Neural progenitor cell (in vitro differentiated cells): ENCODE data around the gene TIGD2. TPM values are rescaled to one million over a fixed set of nuclear protein-coding genes. Genes with fewer than 3 reads are reported as not detected.

Source experiments
- DNase-seq: peaks from one replicate; pipeline ENCODE4 v3.0.0-alpha.2; 2016; ENCODE audit warnings: low spot score
- H2AFZ ChIP-seq: fragments of 200-600 bp; sonication (generic); replicated peaks from 2 replicates; pipeline ENCODE4 v1.6.1; 2016; ENCODE audit warnings: antibody characterized with exemption
- H3F3A ChIP-seq: fragments of 200-600 bp; sonication (generic); 2 replicates; pipeline ENCODE4 v1.6.1; 2016; ENCODE audit warnings: antibody characterized with exemption, low read depth
- H3K27ac ChIP-seq: fragments of 200-600 bp; sonication (generic); 2 replicates; pipeline ENCODE4 v1.5.1; 2016; ENCODE audit warnings: mild to moderate bottlenecking
- H3K27me3 ChIP-seq: fragments of 200-600 bp; sonication (generic); 2 replicates; pipeline ENCODE4 v1.6.1; 2016; ENCODE audit warnings: mild to moderate bottlenecking, moderate library complexity
- H3K36me3 ChIP-seq: fragments of 200-600 bp; sonication (generic); 2 replicates; pipeline ENCODE4 v1.5.1; 2016
- H3K4me1 ChIP-seq: fragments of 200-600 bp; sonication (generic); 2 replicates; pipeline ENCODE4 v1.6.1; 2016; ENCODE audit warnings: mixed run types
- H3K4me2 ChIP-seq: fragments of 200-600 bp; sonication (generic); 2 replicates; pipeline ENCODE4 v1.6.1; 2016
- H3K4me3 ChIP-seq: fragments of 200-600 bp; sonication (generic); 2 replicates; pipeline ENCODE4 v1.5.1; 2016
- H3K79me2 ChIP-seq: fragments of 200-600 bp; sonication (generic); 2 replicates; pipeline ENCODE4 v1.6.1; 2016; ENCODE audit warnings: low read depth
- H3K9ac ChIP-seq: fragments of 200-600 bp; sonication (generic); 2 replicates; pipeline ENCODE4 v1.6.1; 2016
- H3K9me3 ChIP-seq: fragments of 200-600 bp; sonication (generic); 2 replicates; pipeline ENCODE4 v1.5.1; 2016; ENCODE audit warnings: low read depth
- H4K20me1 ChIP-seq: fragments of 200-600 bp; sonication (generic); 2 replicates; pipeline ENCODE4 v1.6.1; 2016; ENCODE audit warnings: low read depth
- H3K27ac Mint-ChIP-seq: 3 replicates; pipeline ENCODE4 v1.8.0; 2021; ENCODE audit warnings: mixed read lengths
- H3K27me3 Mint-ChIP-seq: 2 replicates; pipeline ENCODE4 v1.8.0; 2022; ENCODE audit warnings: low read depth, mild to moderate bottlenecking, inconsistent platforms, moderate library complexity, mixed read lengths; ENCODE audit not compliant: insufficient read depth
- H3K36me3 Mint-ChIP-seq: 3 replicates; pipeline ENCODE4 v1.8.0; 2021; ENCODE audit warnings: mixed read lengths
- H3K4me1 Mint-ChIP-seq: 3 replicates; pipeline ENCODE4 v1.8.0; 2021; ENCODE audit warnings: mixed read lengths
- H3K4me3 Mint-ChIP-seq: 3 replicates; pipeline ENCODE4 v1.8.0; 2021; ENCODE audit warnings: mild to moderate bottlenecking, moderate library complexity, mixed read lengths
- H3K9me3 Mint-ChIP-seq: 3 replicates; pipeline ENCODE4 v1.8.0; 2020; ENCODE audit warnings: mixed read lengths
- EZH2 ChIP-seq: fragments of 200-600 bp; sonication (generic); IDR thresholded peaks from 2 replicates; pipeline ENCODE4 v1.6.1; 2017; ENCODE audit warnings: antibody characterized with exemption, mild to moderate bottlenecking, moderate library complexity
- EZH2phosphoT487 ChIP-seq: fragments of 200-600 bp; sonication (generic); IDR thresholded peaks from 2 replicates; pipeline ENCODE4 v1.6.1; 2017; ENCODE audit warnings: antibody characterized with exemption
- total RNA-seq: library from RNA; depleted of rRNA; stranded (reverse); fragments of >200 nt; gene quantifications from 2 replicates; pipeline ENCODE4 v1.2.3, GENCODE V29; 2015; ENCODE audit warnings: low replicate concordance
- TF ChIP-seq, protein P1 (sequence below): fragments of 200-600 bp; sonication (generic); IDR thresholded peaks from 2 replicates; pipeline ENCODE4 v1.5.1; 2017; ENCODE audit warnings: antibody characterized with exemption, mild to moderate bottlenecking

The TIGD2 gene
- total RNA-seq, 1 donor from 2014 or later, result 28.1 TPM

GRCh38 chr4:89105726-89106125 is 5.6 kb upstream of the TIGD2 start:
- peaks cover 6% of the 10 kb centered on the region for H3K4me1 Mint-ChIP-seq
- no peaks in the 10 kb centered on the region for H3K4me1 ChIP-seq
- no peak overlapping the region for H3K4me3 ChIP-seq
- no peak overlapping the region for H3K4me2 ChIP-seq
- H3K27me3 ChIP-seq, result peaks cover 23% of the 10 kb centered on the region
- H3K4me3 Mint-ChIP-seq, result no peak overlapping the region
- H3K79me2 ChIP-seq, result no peaks in the 10 kb centered on the region
- no peak overlapping the region for H3K27ac Mint-ChIP-seq
- DNase-seq, result no peak
- H3K27ac ChIP-seq, result no peak overlapping the region
- peaks cover 8% of the 10 kb centered on the region for H3F3A ChIP-seq
- TF ChIP-seq EZH2phosphoT487 (no peak), EZH2 (no peak)
- TF ChIP-seq, protein P1, sequence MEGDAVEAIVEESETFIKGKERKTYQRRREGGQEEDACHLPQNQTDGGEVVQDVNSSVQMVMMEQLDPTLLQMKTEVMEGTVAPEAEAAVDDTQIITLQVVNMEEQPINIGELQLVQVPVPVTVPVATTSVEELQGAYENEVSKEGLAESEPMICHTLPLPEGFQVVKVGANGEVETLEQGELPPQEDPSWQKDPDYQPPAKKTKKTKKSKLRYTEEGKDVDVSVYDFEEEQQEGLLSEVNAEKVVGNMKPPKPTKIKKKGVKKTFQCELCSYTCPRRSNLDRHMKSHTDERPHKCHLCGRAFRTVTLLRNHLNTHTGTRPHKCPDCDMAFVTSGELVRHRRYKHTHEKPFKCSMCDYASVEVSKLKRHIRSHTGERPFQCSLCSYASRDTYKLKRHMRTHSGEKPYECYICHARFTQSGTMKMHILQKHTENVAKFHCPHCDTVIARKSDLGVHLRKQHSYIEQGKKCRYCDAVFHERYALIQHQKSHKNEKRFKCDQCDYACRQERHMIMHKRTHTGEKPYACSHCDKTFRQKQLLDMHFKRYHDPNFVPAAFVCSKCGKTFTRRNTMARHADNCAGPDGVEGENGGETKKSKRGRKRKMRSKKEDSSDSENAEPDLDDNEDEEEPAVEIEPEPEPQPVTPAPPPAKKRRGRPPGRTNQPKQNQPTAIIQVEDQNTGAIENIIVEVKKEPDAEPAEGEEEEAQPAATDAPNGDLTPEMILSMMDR, result no peak
- no peaks in the 10 kb centered on the region for H4K20me1 ChIP-seq
- peaks cover 9% of the 10 kb centered on the region for H3K27me3 Mint-ChIP-seq
- H3K36me3 ChIP-seq, result no peaks in the 10 kb centered on the region
- H3K36me3 Mint-ChIP-seq, result peaks cover 4% of the 10 kb centered on the region
- peaks cover 3% of the 10 kb centered on the region for H3K9me3 Mint-ChIP-seq
- H2AFZ ChIP-seq, result no peak overlapping the region
- H3K9me3 ChIP-seq, result no peaks in the 10 kb centered on the region
- H3K9ac ChIP-seq, result no peak overlapping the region

DNA sequence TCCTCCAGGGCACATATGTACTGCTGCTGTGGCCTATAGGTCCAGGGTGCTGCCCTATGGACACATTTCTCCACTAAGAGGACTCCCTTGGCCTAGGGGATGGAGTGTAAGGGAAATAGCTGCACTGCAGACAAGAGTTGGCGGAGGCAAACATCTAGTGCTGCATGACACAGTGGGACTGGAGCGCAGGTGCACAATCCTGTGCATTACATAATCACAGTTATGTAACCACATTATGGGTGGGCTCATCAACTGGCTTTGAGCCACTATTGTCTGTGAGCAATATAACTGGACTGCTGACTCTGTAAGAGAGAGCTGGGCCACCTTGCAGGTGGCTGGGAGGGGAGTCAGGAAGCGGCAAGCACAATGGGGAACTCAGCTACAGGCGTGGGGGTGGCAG is 3.2 kb upstream of the TIGD2 start:
- Histone ChIP-seq H3K27ac (no peak overlapping the region), H4K20me1 (no peaks in the 10 kb centered on the region), H3K4me2 (no peak overlapping the region), H3K4me3 (no peak overlapping the region), H3K4me1 (peaks cover 9% of the 10 kb centered on the region), H3K79me2 (peaks cover 15% of the 10 kb centered on the region), H2AFZ (no peak overlapping the region), H3K27me3 (peaks cover 28% of the 10 kb centered on the region), H3K9me3 (no peaks in the 10 kb centered on the region), H3K36me3 (no peaks in the 10 kb centered on the region), H3K9ac (no peak overlapping the region), H3F3A (peaks cover 8% of the 10 kb centered on the region)
- peaks cover 11% of the 10 kb centered on the region for H3K9me3 Mint-ChIP-seq
- no peak overlapping the region for H3K27ac Mint-ChIP-seq
- H3K27me3 Mint-ChIP-seq, result peaks cover 8% of the 10 kb centered on the region
- no peak overlapping the region for H3K4me3 Mint-ChIP-seq
- peaks cover 17% of the 10 kb centered on the region for H3K4me1 Mint-ChIP-seq
- TF ChIP-seq EZH2phosphoT487, result no peak
- TF ChIP-seq, protein P1, result no peak
- no peak for TF ChIP-seq EZH2
- peaks cover 16% of the 10 kb centered on the region for H3K36me3 Mint-ChIP-seq
- DNase-seq, result no peak

- Histone ChIP-seq H3K27me3 (peaks cover 28% of the 10 kb centered on the region), H3K79me2 (peaks cover 24% of the 10 kb centered on the region), H3K9me3 (no peaks in the 10 kb centered on the region), H3K9ac (no peak overlapping the region), H3K4me2 (peak overlapping the region; percentile 96), H4K20me1 (no peaks in the 10 kb centered on the region), H3F3A (peaks cover 8% of the 10 kb centered on the region), H3K4me1 (peaks cover 9% of the 10 kb centered on the region), H2AFZ (peak overlapping the region; percentile 97), H3K36me3 (peaks cover 4% of the 10 kb centered on the region), H3K27ac (no peak overlapping the region), H3K4me3 (peak overlapping the region; percentile 76)
- H3K36me3 Mint-ChIP-seq, result peaks cover 34% of the 10 kb centered on the region
- peaks cover 17% of the 10 kb centered on the region for H3K4me1 Mint-ChIP-seq
- peak overlapping the region; percentile 12 for H3K27ac Mint-ChIP-seq
- peak; percentile 12 for DNase-seq
- peaks cover 19% of the 10 kb centered on the region for H3K9me3 Mint-ChIP-seq
- TF ChIP-seq EZH2, result no peak
- no peak for TF ChIP-seq EZH2phosphoT487
- TF ChIP-seq, protein P1, result no peak
- peaks cover 9% of the 10 kb centered on the region for H3K27me3 Mint-ChIP-seq
- peak overlapping the region; percentile 91 for H3K4me3 Mint-ChIP-seq
Observed at GRCh38 chr4:89109841-89110540, 1.3 kb upstream of the TIGD2 start.
